Stimulated activated CD8-positive, alpha-beta memory T cell treated with anti-CD3 and anti-CD28 coated beads, Interleukin-7, amount 100 ng/mL, for 1 hour (primary cell): Measurements from ENCODE around the gene ENGASE.
A peak's percentile ranks its signal among the peaks of the same experiment; 100 is the strongest.
"Not testable (repeated sequence)": the region's sequence is repeated elsewhere in the genome, so short reads cannot be mapped to it uniquely, and the experiment has no call there.

Experiments used
- DNase-seq, 2 donors: peaks; one replicate each; pipeline ENCODE4 v3.0.0-alpha.2; 2020; ENCODE audit warnings: low read depth in 2 of 2

Gene ENGASE

DNA sequence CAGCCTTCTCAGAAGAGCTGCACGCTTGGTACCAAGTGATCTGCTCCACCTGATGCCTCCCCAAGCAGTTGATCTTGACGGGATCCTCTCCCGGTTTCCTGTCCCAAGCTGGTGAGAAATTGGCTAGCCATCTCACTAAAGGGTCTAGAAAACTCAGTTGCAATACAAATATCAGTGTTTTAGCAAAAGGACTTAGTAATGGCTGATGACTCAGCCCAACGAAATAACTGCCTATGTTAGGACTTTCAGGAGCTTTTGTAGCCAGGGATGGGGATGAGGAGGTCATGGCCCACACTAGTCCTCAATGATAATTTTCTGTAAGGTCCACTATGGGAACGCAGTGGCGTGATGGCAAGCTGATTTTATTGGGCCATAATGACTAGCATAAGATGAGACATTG is 23.3 kb upstream of the ENGASE start:
- no peak for DNase-seq

DNA sequence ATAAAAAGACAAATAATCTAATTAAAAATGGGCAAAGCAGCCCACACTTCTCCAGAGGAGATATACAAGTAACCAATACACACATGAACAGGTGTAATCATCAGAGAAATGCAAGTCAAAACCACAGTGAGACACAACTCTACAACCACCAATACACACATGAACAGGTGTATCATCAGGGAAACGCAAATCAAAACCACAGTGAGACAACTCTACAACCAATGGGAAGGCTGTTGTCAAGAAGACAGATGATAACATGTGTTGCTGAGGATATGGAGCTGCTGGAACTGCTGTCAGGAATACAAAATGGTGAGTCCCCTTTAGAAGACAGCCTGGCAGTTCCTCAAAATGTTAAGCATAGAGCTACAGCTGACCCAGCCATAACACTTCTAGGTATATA is 22.5 kb upstream of the ENGASE start:
- no peak for DNase-seq

DNA sequence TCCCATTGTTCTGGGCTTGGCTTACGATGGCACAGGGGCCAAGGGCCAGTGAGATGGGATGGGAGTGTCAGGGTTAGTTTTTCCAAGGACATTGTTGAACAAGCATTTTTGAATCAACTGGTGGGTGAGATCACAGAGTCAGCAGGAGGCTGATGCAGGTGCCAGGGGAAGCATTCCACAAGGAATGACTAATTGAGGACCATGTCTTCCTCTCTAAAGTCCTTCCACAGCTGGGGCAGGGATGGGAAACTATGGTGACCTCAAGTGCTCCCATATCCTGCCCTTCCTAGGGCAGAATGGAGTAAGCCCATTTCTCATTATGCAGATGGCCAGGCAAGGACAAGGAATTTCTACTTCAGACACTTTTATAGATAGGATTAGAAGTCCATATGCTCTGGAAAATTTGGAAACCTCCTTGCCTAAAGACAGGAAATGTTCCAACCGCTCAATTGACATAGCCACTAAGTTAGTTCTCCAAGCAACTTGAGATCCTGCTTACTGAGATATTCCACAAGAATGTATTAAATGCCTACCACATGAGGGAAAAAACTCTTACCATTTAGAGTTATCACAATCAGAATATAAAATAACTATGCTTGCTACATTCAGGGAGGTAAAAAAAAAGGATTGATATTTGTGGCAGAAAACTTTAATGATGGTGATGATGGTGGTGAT is 21.2 kb upstream of the ENGASE start:
- DNase-seq: no peak

DNA sequence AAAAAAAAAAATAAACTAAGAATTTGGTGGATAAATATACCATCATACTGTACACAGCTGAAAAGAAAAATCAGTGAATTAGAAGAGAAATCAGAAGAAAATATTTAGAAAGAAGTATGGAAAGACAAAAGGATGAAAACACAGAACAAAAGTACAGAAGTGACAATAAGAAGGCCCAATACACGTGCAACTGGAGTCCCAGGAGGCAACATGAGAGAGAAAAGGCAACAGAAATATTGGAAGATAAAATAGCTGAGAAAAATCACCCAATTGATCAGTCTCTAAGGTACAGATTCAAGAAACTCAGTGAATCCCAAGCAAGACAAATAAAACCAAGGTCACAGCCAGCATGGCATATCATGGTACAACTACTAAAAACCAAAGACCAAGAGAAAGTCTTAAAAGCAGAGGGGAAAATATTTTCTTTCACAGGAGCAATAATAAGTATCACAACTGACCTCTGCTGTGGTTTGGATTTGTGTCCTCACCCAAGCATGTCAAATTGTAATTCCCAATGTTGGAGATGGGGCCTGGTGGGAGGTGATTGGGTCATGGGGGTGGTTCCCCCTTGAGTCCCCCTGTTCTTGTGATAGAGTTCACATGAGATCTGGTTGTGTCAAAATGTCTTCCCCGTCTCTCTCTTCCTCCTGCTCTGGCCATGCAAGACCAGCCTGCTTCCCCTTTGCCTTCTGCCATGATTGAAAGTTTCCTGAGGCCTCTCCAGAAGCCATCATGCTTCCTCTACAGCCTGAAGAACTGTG is 20.2 kb upstream of the ENGASE start:
- DNase-seq: no peak

DNA sequence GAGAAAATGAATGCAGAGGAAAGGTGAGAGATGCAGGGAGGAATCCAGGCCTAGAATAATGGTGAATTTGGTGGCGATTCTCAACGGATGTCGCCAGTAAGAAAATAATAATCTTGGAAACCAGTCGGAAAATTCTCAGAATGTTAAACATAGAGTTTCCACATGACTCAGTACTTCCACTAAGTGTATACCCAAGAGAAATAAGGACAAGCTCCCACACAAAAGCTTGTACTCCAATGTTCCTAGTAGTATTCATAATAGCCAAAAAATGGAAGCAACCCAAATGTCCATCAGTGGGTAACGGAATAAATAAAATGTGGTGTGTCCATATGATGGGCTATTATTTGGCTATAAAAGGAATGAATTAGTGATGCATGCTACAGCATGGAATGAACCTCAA is 19.4 kb upstream of the ENGASE start:
- DNase-seq: no peak

DNA sequence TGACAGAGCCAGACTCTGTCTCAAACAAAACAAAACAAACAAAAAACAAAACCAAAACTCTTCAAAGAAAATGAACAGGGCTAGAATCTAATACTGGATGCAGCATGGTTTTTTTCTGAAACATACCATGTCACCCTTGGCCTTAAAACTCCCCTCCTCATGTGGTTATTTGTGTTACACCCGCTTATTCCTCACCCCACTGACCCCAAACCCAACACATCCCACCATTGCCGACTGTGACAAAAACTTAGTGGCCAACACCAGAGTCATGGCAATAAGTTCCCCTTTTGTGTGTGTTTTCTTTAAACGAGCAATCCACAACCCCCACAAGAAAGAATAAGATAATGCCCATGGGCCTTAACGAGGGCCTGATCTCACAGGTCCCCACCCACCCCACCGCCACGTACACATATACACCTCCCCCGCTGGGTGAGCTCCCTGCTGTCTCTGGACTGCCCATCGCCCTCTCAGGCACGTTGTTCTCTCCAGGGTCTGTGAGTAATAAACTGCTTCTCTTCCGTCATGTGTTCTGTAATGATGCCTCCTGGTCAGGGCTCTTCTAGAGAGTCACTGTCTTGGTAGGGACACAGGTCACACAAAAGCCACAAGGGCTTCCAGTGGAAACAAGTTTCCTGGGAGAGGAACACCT is 16.8 kb upstream of the ENGASE start:
- DNase-seq: no peak

DNA sequence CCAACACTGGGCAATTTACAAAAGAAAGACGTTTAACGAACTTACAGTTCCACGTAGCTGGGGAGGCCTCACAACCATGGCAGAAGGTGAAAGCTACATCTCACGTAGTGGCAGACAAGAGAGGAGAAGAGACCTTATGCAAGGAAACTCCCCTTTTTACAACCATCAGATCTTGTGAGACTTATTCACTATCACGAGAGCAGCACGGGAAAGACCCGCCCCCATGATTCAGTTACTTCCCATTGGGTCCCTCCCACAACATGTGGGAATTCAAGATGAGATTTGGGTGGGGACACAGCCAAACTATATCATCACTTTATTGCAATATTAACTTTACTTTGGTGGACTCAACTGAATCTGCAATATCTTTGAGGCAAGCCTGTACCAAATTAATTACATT is 11.9 kb upstream of the ENGASE start:
- DNase-seq: no peak

DNA sequence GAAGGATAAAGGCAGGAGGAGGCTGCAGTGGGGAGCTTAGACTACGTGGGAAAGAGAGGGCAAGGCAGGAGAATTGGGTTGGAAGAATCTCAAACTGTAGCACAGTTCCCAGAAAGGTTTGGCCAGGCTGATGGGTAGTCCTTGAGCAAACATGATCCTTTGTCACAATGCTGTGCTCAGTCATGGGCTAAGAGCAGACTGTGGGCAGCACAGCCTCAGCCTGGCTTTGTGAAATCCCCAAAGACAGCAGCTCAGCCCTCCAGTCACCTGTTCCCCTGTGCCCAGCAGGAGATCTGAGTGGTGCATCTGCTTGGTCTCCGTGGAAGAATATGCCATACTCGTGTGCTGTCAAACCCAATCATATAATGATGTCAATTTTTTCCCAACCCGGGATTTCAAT is 10.6 kb upstream of the ENGASE start:
- no peak for DNase-seq

DNA sequence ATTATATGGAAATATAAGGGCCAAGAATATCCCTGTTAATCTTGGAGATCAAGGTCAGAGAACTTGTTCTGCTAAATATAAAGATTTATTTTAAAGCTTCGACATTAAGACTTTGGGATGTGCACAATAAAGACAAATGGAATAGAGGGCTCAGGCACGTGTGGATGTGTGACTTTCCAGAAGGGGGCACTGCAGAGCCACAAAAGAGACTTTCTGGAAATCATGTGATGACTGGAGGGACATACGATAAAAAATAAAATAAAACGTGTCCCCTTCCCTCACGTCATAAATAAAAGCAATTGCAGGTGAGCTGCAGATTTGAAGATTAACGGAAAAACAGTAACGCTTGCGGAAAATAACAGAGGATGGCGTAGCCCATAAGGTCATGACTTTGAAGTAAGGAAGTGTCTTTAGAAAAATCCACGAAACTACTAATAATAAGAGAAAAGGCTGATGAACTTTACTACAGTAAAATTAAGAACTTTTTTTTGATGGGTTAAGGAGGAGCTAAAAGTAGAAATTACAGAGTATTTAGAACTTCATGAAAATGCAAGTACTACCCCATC is 9.4 kb upstream of the ENGASE start:
- peak in 1 of 2 donors; percentile 25 for DNase-seq

DNA sequence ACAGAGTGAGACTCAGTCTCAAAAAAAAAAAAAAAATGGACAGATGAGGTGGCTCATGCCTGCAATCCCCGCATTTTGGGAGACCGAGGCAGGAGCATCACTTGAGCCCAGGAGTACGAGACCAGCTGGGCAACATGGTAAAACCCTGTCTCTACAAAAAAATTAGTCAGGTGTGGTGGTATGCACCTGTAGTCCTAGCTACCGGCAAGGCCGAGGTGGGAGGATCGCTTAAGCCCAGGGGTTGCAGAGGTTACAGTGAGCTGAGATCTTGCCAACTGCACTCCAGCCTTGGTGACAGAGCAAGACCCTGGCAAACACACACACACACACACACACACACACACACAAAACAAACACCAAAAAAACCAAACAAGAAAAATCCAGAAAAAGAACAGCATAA is 7.7 kb upstream of the ENGASE start:
- no peak for DNase-seq

DNA sequence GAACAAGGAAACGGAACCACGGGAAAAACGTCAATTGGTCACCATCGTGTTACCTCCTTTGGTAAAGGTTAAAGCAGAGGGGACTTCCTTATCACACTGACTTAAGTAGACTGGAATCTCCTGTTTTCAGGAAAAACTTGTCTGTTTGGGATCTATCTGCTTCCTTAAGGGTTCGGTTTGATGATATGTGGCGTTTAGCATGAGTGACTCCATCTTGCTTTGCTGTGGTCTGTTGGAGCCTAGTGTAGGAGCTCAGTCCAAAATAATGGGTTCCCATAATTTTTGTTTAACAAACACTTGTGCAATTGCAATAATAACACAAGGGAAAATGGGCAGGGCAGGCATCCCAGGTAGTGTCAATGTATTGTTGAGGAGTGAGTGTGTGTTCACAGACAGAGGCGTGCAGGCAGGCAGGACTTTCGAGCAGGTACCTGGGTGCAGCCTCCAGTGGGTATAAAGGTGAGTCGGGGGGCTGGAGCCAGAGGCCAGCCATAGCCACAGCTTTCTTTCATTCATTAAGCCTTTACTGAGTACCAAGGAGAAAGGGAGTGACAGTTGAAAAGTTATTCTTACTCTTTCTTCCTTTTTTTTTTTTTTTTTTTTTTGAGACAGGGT is 4.3 kb upstream of the ENGASE start:
- DNase-seq: no peak

DNA sequence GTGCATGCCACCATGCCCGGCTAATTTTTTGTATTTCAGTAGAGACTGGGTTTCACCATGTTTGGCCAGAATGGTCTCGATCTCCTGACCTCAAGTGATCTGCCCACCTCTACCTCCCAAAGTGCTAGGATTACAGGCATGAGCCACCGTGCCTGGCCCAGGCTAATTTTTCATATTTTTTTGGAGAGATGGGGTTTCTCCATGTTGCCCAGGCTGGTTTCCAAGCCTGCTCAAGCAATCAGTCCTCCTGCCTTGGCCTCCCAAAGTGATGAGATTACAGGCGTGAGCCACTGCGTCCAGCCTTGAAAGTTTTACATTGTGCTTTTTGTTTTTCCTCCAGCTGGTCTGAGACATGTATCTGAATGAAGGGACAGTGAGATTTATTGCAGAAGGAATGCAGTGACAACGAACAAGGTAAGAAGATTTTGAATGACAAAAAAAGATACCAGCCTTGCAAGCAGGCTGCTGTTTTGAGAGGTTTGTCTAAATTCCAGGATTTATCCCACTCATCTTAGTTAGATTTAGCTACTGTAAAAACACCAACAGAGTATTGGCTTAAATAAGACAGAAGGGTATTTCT is 3.4 kb upstream of the ENGASE start:
- no peak for DNase-seq

DNA sequence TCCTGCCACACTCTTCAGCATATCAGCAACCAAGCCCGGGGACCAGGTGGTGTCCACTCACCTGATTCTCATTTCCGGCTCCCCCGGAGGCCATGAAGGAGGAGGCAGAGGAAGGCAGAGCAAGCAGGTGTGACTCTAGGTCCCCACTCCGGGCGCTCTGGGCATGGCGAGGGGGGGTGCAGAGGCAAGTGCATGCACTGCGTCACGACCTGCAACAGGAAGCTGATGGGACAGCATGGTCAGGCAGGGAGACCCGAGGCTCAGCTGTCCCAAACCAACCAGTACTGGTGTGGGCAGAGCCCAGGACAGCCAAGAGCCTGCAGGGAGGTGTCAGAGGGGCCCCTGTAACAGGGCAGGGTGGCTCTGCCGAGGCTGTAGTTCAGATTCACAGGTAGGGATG is 2.1 kb upstream of the ENGASE start:
- no peak for DNase-seq

DNA sequence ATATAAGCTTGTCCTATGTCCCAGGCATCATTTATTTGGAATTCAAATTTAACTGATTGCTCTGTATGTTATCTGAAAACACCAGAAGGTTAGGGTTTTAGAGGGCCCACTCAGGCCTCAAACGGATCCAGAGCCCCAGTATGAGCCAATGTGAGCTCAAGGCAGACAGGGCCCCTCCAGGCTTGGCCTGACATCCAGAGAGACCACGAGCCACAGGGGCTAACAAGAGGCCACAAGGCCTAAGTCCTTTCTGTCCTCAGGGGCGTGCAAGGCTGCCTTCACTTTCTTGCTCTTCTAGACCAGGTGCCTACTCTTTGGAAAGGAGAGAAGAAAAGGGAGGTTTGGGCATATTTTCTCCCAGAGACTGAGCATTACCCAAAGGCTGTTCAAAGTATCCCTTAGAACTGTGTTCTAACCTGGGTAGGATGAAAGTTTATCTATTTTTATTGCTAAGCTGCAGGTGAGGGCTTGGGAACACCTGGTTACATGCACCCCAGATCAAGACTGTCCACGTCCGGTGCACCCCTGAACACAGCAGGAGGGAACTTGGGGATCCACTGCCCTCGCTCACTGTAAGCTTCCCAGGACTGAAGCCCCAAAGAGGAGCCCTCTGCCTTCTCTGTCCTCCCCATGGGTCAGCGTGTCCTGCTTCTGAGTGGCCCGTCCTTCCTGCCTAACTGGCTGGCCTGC is 1.5 kb upstream of the ENGASE start:
- no peak for DNase-seq

DNA sequence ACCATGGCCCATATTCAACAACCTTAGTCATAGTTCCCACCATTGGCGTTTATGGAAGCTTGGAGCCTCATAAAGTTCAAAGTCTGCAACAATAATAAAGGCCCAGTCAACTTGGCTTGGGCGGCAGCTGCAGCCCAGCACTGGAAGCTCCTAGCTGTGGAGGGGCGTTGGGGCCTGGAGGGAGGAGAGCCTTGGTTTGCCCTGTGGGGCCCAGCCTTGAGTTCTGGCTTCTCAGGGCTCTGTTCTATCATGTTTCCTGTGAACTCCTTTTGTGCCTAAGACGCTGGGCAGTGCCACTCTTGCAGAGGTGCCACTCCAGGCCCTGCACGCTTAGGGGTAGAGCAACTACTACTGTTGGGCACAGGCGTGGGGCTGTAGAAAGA is 927 bp upstream of the ENGASE start:
- DNase-seq: no peak

DNA sequence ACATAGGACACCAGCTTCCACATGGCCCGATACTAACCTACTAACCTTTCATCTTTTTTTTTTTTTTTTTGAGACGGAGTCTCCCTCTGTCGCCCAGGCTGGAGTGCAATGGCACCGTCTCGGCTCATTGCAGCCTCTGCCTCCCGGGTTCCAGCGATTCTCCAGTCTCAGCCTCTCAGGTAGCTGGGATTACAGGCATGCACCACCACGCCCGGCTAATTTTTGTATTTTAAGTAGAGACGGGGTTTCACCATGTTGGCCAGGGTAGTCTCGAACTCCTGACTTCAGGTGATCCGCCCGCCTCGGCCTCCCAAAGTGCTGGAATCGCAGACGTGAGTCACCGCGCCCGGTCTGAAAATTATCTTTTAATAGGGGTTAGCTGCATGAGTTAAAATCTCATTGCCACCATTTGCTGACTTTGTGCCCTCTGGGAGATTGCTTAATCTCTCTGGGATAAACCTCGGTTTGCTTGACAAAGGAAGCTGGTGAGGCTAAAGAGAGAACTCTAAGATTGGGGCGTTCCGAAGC is 439 bp upstream of the ENGASE start:
- DNase-seq: not testable (repeated sequence)

DNA sequence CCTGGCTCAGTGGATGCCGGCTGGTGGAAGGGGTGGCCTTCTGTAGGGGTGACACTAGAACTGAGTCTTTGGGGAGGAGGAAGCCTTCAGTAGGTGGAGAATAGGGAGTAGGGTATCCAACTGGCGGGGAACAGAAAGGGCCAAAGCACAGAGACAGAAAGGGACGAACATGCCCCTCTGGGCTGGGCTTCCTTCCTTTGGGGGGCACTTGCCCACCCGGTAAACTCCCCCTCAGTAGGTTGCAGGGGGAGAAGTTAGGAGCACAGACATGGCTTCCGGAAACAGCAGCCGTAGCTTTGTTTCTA is 774 bp downstream of the ENGASE start:
- DNase-seq: no peak

DNA sequence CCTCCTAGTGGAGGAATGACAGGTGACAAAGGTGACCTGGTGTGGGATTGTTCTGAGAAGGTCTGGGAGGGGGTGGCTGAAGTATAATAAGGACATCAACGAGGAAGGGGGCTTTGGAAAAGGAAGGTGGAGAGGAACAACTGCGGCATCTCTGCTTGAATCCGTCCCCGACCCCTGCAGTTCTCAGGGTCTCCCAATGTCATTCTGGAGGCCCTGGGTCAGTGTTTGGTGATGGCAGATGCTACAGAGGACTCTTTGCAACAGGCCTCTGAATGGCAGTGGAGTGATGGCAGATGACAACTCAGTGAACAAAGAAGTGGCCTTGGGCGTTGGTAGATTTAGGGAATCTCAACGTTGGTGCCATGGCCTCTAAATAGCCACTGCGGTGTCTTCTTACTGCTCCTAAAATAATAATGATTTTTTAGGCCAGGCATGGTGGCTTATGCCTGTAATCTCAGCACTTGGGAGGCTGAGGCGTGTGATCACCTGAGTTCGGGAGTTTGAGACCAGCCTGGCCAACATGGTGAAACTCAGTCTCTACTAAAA is 1.3 kb downstream of the ENGASE start:
- DNase-seq: no peak

DNA sequence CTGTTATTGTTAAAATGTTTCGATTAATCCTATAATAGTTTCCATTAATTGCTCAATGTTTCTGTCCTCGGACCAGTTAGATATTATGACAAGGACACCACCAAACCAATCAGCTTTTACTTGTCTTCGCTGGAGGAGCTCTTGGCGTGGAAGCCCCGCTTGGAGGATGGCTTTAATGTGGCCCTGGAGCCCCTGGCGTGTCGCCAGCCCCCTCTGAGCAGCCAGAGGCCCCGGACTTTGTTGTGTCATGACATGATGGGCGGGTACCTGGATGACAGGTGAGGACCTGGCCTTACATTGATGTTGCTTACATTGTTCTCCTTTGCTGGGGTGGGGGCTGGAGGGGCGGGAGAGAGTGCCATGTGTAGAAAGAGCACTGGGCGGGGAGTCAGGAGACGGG is 3.0 kb downstream of the ENGASE start:
- DNase-seq: no peak

DNA sequence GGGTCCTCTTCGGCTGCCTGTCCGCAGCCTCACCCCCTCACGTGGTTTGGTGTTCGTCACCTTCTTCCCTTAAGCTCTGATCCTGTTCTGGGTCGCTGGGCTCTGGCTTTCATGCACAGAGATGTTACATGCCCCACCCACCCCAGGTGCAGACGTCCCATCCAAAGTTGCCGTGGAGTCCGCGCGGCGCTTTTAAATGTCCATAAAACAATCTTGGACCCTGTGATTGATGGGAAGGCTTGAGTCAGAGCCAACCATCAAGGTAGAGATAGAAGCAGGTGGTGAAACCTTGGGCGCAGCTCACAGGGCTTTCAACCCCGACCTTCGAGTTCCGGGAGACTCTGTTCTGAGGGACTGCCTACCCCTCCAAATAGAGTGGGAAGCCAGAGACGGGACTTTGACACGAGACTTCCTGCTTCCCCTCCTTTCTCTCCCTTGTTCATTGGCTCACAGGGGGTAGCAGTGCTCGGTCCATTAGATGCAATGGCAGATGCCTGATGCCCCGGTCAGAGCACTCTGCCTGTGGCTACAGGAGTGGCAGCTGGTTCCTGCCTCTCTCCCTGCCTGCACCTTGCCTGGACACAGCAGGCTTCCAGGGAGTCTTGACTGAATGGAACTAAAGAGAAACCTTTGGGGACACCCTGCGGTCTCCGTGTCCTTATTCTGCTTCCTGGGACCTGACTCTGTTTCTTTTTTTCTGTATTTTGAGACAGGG is 4.0 kb downstream of the ENGASE start:
- DNase-seq: no peak
